K562 (cell line): ENCODE data around the gene MOB3B.

ENCODE experiments used
- CEBPZ ChIP-seq: fragments of 150-350 bp; IDR thresholded peaks from 2 replicates; pipeline ENCODE4 v1.6.1; 2014; ENCODE audit warnings: low read depth, mild to moderate bottlenecking, low read length, borderline replicate concordance
- E2F6 ChIP-seq, 2 experiments: IDR thresholded peaks; 2 replicates each; pipeline ENCODE4 v1.6.1; 2011; ENCODE audit warnings: borderline replicate concordance in 1 of 2, control low read depth in 1 of 2, low read depth in 1 of 2, low read length in 1 of 2, mild to moderate bottlenecking in 1 of 2, mixed read lengths in 1 of 2, moderate library complexity in 1 of 2; ENCODE audit not compliant: insufficient read depth in 1 of 2, insufficient read length in 1 of 2, poor library complexity in 1 of 2, severe bottlenecking in 1 of 2; ENCODE audit errors: extremely low read depth in 1 of 2
- ERF ChIP-seq: fragments of 450-650 bp; formaldehyde crosslinking; IDR thresholded peaks from 2 replicates; pipeline ENCODE4 v1.4.0; 2020; ENCODE audit warnings: mild to moderate bottlenecking, mixed read lengths
- FOXA1 ChIP-seq: fragments of 450-650 bp; IDR thresholded peaks from 2 replicates; pipeline ENCODE4 v1.6.1; 2016; ENCODE audit warnings: mild to moderate bottlenecking, borderline replicate concordance
- HBP1 ChIP-seq: fragments of 450-650 bp; formaldehyde crosslinking; IDR thresholded peaks from 2 replicates; pipeline ENCODE4 v1.4.0; 2022; ENCODE audit warnings: missing genetic modification characterization
- HDAC6 ChIP-seq: IDR thresholded peaks from 2 replicates; pipeline ENCODE4 v1.6.1; 2012; ENCODE audit warnings: low read depth, mild to moderate bottlenecking, control low read depth, inconsistent platforms, low read length, moderate library complexity
- TCF7L2 ChIP-seq: fragments of 150-350 bp; IDR thresholded peaks from 2 replicates; pipeline ENCODE4 v1.6.1; 2016; ENCODE audit warnings: low read depth, mild to moderate bottlenecking, low read length, moderate library complexity
- ZNF717 ChIP-seq: fragments of 250-450 bp; sonication (Bioruptor Pico); IDR thresholded peaks from 2 replicates; pipeline ENCODE4 v1.5.0; 2021

GRCh38 chr9:27303219-27303618, 226.4 kb downstream of the MOB3B start:
- no peak for TF ChIP-seq HDAC6
- TF ChIP-seq ERF, result no peak
- TF ChIP-seq CEBPZ, result no peak
- no peak for TF ChIP-seq ZNF717
- no peak for TF ChIP-seq HBP1 (CRISPR knock-in tag)
- no peak for TF ChIP-seq FOXA1
- no peak for TF ChIP-seq E2F6 (IDR thresholded peaks at IDR 0.05; ENCODE audit: borderline replicate concordance in 1 of 2, extremely low read depth in 1 of 2, insufficient read depth in 1 of 2, insufficient read length in 1 of 2, low read depth in 1 of 2, low read length in 1 of 2, poor library complexity in 1 of 2, severe bottlenecking in 1 of 2)
- no peak for TF ChIP-seq TCF7L2
